ENCODE measurements around the gene NDUFAF5.

NDUFAF5 gene

DNA sequence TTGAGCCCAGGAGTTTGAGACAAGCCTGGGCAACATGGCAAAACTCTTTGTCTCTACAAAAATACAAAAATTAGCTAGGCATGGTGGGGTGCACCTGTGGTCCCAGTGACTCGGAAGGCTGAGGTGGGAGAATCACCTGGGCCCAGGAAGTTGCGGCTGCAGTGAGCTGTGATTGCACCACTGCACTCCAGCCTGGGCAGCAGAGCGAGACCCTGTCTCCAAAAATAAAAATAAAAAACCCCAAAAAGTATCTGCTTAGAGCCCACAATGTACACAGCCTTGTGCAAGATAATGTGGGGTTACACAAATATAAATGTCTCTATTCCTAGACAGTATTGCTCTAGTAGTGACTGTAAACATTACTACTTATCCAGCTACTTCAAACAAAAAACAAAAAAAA, 6.0 kb upstream of the NDUFAF5 start:
- no peak for DNase-seq

DNA sequence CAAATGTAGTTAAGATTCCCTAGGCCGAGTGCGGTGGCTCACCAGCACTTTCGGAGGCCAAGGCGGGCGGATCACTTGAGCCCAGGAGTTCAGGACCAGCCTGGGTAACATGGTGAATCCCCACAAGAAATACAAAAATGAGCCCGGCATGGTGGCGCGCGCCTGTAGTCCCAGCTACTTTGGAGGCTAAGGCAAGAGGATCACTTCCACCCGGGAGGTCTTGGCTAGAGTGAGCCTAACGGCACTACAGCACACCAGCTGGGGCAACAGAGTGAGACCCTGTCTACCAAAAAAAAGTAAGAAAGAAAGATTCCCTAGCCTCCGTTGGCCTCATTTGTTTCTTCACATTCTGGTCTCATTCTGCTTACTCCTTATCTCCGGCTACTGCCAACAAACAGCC, 1.3 kb upstream of the NDUFAF5 start:
- DNase-seq: no peak

DNA sequence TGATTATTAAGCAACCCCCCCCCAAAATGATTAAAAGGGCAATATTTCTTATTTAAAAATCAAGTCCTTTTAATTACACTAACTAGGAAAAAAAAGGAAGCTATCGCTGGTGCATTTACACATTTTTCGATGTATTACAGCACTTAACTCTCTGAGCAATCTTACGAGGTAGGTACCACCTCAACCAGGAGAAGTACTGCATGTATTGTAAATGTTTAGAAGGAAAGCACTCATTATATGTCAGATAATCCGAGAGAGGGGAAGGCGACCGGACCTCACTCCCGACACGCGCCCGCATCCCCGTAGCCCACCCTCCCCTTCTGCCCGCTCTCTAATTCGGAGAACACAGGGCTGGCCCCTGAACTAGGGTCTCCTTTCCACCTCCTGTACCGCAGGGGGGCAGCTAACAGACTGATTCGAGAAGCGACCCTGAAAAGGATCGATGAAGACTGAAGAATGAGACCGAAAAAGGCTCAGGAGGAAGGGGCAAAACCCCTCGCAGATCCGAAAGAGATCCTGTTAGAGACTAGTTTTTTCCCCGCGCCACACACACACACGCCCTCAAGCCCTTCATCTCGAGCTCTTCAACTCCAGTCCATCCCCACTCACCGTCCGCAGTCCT, 446 bp upstream of the NDUFAF5 start:
- no peak for DNase-seq

DNA sequence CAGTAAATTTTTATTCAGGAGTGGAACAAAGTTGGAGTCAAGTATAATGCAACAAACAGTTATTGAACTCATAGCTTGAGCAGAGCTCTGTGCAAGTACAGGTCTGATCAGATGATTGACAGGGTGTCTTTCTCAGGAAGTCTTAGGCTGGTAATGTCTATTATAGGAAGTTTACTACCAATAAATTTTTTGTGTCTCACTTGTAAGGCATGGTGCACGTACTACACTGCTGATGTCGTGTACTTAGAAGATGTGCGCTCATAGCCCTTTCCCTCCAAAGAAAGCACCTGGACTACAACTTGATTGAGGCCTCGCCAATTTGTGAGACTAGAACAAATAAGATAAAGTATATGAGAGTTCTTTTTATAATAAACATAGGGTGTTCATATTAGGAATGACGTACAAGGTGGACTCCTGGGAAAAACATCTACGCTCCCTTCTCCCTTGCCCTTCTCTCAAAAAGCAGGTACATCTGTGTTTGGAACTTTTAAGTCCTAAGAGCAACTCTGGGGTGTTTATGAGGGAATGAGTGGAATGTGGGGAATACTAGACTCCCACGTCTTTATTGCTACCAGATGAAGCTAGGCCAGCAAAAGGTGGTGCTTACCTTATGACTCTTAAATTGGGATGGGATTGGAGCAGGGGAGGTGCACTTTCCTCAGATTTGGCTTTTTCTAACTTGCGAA, 1.5 kb downstream of the NDUFAF5 start:
- DNase-seq: no peak

DNA sequence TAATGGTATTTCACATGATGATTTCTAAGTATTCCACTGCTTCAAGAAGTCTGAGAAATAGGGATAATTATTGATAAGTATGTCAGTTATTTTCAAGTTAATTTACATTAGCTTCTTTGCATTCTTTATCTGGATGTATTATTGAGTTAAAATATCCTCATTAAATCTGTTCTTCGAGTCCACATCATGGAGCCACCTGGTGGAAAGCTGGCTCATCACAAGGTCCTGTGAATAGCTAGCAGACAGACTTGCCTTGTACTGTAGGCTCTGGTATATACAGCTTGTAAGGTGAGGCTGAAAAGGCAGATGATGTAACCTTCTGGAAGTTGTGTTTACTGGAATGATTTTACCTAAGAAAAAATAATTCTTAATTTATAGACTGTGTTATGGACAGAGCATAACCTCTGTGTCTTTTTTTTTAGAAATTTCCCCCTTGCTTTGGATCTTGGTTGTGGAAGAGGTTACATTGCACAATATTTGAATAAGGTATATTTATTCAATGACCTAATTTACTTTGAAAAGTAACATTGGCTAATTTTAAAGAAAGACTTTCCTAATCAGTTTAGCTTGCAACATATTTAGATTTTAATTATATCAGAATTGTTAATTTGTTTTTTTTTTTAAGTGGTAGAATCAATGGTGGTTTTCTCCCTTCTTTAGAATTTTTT, 3.5 kb downstream of the NDUFAF5 start:
- DNase-seq: peak; percentile 25

- no peak for DNase-seq
These were observed 5.9 kb downstream of the NDUFAF5 start for GRCh38 chr20:13790708-13791107.

DNA sequence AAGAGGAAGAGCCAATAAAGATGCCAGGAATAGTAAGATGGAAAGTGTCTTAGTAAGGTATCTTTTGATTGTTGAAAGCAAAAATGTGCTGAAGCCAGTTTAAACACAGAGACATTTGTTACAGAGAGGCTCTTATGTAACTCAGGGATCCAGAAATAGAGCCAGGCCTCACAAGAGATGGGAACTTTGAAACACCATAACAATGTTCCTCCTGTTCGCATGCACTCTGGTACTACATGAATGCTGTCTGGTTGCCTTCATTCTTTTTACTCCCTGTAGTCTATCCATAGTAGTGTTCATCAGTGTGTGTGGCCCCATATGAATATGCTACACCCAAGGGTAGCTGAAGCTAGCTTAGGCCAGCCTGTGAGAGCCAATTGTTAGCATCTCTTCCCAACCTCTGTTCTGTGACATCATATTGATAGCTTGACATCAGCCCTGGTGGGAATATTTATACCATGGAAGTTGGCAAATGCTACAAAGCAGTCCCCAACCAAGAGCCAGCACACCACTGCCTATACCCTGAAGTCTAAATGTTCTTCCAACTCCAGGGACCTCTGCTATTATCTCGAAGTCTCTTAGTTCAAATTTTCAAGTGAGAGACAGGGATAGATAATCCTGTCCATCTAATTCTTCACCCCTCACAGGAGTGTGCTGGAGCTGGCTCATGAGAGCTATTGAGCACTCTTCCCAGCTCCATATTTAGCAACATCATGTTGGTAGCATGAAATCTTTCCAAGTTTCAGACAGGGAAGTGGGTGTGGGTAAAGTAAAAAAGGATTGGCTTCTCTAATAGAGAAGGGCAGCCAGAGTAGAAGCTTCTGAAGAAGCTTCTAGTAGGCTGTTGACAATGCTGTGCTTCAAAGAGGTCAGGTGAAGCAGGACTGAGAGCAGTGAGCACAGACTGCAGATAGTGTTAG, 7.0 kb downstream of the NDUFAF5 start:
- DNase-seq: no peak

DNA sequence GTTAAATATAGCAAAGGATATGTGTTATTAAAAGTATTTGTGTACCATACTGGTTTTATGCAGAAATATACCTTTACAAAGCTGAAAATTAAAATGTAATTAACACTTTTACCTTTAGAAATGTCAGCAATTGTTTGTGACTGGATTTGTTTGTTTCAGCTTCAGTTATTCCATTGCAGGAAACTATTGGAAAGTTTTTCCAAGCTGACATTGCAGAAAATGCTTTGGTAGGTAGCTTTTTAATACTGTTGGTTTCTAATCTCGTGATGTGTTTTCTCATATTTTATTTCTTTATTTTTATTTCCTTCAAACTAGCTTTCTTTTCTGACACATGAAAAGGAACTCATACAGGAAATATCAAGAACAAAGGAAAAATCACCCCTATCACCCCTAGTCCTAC, 8.2 kb downstream of the NDUFAF5 start:
- no peak for DNase-seq

DNA sequence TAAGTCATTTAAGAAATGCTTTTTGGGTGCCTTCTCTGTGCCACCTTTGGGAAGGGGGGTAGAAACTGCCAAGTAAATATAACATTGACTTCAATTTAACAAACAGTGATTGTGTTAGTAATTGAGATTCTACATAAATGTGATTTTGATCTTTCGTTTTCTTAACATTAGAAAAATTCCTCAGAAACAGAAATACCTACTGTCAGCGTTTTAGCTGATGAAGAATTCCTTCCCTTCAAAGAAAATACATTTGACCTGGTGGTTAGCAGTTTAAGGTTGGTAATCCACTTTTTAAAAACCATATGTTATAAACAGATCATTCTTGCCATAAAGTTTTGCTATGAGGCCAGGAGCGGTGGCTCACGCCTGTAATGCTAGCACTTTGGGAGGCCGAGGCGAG, 9.8 kb downstream of the NDUFAF5 start:
- no peak for DNase-seq

- DNase-seq: no peak
These were observed 14.2 kb downstream of the NDUFAF5 start for GRCh38 chr20:13799040-13799439.

DNA sequence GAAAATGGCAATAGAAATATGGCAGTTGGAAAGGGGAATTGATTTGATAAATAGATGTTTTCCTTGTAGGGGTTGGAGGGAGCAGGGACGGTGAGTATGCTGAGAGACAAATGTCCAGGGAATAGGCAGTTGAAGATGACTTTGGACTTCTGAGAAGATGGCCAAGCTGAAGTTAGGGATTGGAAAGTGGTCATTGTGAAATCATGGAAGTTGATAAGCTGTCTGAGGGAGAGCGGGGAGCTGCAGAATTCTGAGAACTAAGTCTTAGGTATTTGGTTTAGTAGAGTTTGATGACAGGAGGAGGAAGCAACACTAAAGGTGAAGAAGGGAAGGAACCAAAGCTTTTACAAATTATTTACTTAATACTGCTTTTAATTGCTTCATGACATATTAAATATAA, 15.1 kb downstream of the NDUFAF5 start:
- no peak for DNase-seq

DNA sequence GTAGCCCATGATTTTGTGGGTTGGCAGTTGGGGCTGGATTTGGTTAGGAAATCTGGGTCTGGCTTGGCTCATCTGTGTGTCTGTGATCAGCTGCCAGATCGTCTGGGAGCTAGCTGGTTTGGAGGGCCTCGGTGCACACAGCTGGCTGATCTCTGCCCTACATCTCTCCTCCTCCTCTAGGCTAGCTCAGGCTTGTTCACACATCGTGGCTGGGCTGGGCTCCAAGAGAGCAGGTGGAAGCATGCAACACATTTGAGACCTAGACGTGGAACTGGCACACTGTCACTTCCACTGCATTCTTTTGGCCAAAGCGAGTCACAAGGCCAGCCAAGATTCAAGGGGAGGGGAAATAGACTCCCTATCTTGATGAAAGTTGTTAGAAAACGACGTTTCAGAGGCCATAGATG, 15.9 kb downstream of the NDUFAF5 start:
- DNase-seq: no peak

DNA sequence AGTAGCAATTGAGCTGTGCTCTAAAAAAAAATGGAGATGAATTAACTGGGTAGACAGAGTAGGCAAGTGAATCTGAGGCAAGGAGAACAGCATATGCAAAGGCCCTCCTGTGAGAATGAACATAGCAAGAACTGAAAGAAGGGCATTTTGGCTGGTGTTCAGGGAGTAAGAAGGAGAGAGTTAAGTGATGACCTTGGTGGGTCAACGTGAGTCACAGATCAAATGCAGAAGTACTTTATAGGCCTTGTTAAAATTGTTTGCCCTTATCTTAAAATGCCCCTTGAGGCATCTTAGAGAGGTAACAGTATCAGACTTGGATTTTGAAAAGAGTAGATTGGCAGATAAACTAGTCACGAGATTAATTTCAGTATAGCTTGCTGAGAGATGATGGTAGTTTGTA, 24.5 kb downstream of the NDUFAF5 start:
- DNase-seq: no peak

DNA sequence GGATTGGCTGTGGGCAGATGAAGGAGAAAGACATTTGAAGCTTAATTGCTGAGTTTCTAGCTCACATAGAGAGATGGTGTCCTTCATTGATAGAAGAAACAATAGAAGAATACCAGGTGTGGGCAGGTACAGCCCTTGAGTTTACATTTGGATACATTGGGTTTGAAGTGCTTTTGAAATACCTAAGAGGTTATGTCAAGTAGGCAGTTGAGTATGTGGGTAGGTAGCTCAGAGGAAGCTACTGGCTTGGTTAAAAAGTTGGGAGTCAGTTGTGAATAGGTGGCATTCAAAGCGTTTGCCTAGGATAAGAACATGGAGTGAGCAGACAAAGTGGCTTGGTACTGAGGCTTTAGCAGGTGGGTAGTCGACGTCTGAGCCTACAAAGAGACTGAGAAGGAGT, 25.0 kb downstream of the NDUFAF5 start:
- DNase-seq: no peak

DNA sequence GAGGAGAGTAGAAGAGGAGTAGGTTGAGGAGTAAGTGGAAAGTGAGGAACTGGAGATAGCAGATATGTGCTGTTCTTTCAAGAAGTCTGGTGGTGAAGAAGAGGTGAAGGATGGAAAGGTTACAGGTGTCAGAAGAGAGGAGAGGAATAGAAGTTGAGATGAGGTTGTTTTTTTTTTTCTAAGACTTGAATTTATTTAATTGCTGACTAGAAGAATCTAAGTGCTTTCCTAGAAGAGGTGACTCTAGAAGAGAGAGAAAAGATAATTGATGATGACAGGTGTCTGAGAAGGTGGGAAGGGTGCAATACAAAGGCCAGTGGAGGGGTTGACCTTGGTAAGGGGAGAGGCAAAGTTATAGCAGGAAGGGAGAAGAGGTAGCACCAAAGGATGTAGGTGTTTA, 25.6 kb downstream of the NDUFAF5 start:
- no peak for DNase-seq

DNA sequence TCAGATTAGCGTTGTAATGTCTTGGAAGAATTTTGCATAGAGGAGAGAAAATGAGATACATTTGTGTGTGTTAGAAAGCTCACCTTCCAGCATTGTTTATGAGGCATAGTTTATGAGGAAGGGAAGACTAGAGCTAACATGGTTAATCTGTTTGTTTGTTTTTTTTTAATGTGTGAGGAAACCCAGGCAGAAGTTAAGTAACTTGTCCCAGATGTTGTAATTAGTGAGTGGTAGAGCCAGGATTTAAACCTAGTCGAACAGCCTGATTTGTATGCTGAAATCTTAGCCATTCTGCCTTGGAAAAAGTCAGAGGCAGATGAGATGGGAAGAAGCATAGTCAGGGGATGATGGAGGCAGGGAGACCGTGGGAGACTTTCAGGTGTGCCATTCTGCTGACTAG, 29.1 kb downstream of the NDUFAF5 start:
- DNase-seq: no peak

GRCh38 chr20:13814672-13815071, 29.8 kb downstream of the NDUFAF5 start:
- no peak for DNase-seq

DNA sequence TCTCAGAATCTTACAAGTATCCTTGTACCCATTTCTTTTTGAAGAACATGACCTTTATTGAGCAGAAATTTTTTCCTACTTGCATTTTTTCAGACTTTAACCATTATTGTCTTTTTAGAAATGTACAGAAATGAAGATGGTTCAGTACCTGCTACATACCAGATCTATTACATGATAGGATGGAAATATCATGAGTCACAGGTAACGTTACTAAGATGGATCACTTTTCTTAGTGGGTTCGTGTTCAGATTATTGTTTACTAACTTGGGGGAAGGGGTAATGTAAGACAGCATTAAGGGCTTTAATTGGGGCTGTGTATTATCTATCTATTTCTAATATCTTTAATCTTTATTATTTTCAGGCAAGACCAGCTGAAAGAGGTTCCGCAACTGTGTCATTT, 31.9 kb downstream of the NDUFAF5 start:
- DNase-seq: no peak

- DNase-seq: no peak
These were observed 32.5 kb downstream of the NDUFAF5 start for GRCh38 chr20:13817342-13817741.

DNA sequence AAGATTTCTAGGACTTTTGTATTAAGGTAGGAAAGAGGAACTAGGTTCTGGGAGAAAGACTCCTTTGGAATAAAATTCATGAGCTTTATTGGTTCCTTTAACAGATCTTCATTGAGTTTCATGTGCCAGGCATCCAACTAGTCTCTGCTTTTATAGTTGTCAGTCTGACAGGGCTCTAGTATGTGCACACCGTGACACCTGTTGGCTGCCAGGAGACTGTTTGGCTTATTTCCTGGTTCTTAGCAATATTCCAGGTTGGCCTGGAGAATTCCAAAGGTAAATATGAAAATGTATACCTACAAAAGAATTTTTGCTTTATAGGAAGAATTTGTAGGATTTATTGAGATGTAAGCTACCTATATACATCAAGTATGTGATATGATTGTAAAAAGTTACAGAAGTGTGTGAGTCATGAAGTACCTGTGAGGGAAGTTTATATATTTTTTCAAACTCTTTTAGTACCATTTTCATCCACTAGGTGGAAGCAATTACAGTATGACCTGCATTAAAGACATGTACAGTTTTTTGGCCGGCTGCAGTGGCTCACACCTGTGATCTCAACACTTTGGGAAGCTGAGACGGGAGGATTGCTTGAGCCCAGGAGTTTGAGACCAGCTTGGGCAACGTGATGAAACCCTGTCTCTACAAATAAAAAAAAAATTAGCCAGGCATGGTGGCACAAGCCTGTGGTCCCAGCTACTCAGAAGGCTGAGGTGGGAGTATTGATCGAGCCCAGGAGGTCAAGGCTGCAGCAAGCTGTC, 35.2 kb downstream of the NDUFAF5 start:
- peak; percentile 40 for DNase-seq

- no peak for DNase-seq
These were observed 37.0 kb downstream of the NDUFAF5 start for GRCh38 chr20:13821876-13822275.

GRCh38 chr20:13822459-13822858, 37.6 kb downstream of the NDUFAF5 start:
- DNase-seq: no peak

DNA sequence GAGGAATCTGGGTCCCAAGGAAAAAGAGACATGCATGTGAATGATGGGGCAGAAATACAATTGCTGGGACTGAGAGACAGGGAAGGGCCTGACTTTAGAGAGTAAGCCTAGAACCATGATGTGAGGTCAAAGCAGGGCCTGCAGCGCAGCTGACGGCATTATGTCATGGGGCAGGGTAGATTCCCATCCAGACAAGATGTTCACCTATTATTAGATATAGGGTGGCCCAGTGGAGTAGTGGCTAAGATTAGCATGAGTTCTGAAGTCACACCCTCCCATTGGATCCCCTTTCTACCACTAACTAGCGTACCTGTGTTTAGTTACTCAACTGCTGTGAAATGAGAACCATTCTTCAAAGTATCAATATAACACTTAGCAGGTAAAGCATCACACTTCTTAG, 39.6 kb downstream of the NDUFAF5 start:
- no peak for DNase-seq

Measured in retina (tissue), 1 donor.